ENCODE measurements around the gene TRIO.

- TF ChIP-seq RAD21 (IDR thresholded peaks at IDR 0.05 in 1 of 2, conservative IDR thresholded peaks at IDR 0.05 in 1 of 2; ENCODE audit: low read depth in 2 of 2, low read length in 2 of 2) (no peak), TAF1 (IDR thresholded peaks at IDR 0.05; ENCODE audit: low read depth, low read length) (no peak), SIN3A (conservative IDR thresholded peaks at IDR 0.05 in 1 of 2, IDR thresholded peaks at IDR 0.05 in 1 of 2; ENCODE audit: low read depth in 1 of 2, low read length in 2 of 2) (no peak), POLR2A (IDR thresholded peaks at IDR 0.05; ENCODE audit: control extremely low read depth in 1 of 2, low read depth in 2 of 2, low read length in 2 of 2) (no peak), SP2 (IDR thresholded peaks at IDR 0.05; ENCODE audit: low read length) (no peak), CBX5 (IDR thresholded peaks at IDR 0.05; ENCODE audit: low read depth, low read length) (no peak)
These were observed 343.3 kb downstream of the TRIO start for GRCh38 chr5:14486486-14486885.
